ENCODE measurements around the gene SELENON. TPM values are rescaled to one million over a fixed set of nuclear protein-coding genes. Genes with fewer than 3 reads are reported as not detected.

Gene SELENON
- total and polyA plus RNA-seq, 2 of the 4 experiments (the other 2 are of a cell fraction), result 9.1 to 114 TPM

DNA sequence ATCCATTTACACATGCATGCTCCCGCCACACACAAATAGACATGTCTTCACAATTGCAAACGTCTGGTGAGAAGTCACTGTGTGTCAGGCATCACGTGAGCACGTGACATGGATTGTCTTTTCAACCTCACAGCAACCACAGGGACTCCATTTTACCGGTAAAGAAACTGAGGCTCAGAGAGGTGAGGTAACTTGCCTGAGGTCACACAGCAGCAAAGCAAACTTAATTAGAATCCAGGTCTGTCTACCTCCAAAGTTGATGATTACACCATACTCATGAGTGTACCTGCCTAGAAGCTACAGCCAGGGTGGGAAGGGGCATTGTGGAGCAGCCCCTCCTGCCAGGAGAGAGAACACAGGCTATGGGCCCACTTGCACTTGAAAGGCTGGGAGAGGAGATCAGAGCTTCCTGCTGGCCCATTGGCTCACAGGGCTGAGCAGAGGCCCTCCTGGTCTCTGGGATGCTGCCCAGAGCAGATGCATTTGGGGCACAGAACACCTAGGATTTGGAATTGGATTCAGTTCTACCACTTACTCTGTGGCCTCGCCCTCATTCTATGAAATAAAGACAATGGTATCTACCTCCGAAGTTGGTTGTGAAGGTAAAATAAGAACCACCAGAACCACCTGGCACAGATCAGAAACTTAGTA, 44.4 kb upstream of the SELENON start:
- Histone ChIP-seq H3K18ac (ENCODE audit: low read depth, low read length) (no peak overlapping the region), H3K4ac (ENCODE audit: low read depth, low read length) (no peak overlapping the region), H3K9ac (ENCODE audit: low read depth, low read length) (no peak overlapping the region), H2BK20ac (ENCODE audit: low read depth, low read length) (no peak overlapping the region), H3K36me3 (ENCODE audit: control insufficient read depth, insufficient read depth, low read length) (peaks cover 30% of the 10 kb centered on the region; the same call in 1 of the 2 replicates), H4K91ac (ENCODE audit: insufficient read depth, low read depth, low read length) (no peak overlapping the region), H3K4me1 (ENCODE audit: control insufficient read depth, insufficient read depth, low read length) (no peaks in the 10 kb centered on the region), H2BK15ac (ENCODE audit: low read depth, low read length) (no peak overlapping the region), H2AK5ac (ENCODE audit: low read depth, low read length) (no peak overlapping the region), H3K23ac (ENCODE audit: low read depth, low read length) (peak overlapping the region; percentile 24; the same call in 1 of the 2 replicates), H2BK5ac (ENCODE audit: low read depth, low read length, poor library complexity, severe bottlenecking) (no peak overlapping the region), H3K27me3 (ENCODE audit: control insufficient read depth, insufficient read depth, low read length) (no peaks in the 10 kb centered on the region), H3K9me1 (ENCODE audit: insufficient read depth, low read length) (no peaks in the 10 kb centered on the region; the same call in 1 of the 2 replicates), H2BK120ac (ENCODE audit: low read depth, low read length) (no peak overlapping the region), H3K79me1 (ENCODE audit: low read depth in 1 of 2, low read length in 2 of 2) (no peaks in the 10 kb centered on the region), H4K8ac (ENCODE audit: low read depth in 2 of 2, low read length in 2 of 2) (no peak overlapping the region), H2AK9ac (replicated peaks; ENCODE audit: low read depth, low read length, poor library complexity) (no peak overlapping the region), H3K9me3 (ENCODE audit: control insufficient read depth, insufficient read depth, low read length) (no peaks in the 10 kb centered on the region), H3K56ac (ENCODE audit: extremely low read depth, insufficient read depth, low read length) (no peak overlapping the region), H4K5ac (ENCODE audit: low read depth, low read length) (no peak overlapping the region), H3K14ac (replicated peaks; ENCODE audit: low read depth, low read length) (no peak overlapping the region), H3K4me3 (ENCODE audit: insufficient read depth, low read depth, low read length) (no peak overlapping the region), H3K4me2 (ENCODE audit: low read depth, low read length) (no peak overlapping the region), H3K27ac (ENCODE audit: insufficient read depth, low read length) (no peak overlapping the region), H2AFZ (replicated peaks; ENCODE audit: low read length, poor library complexity) (no peak overlapping the region), H4K20me1 (ENCODE audit: insufficient read depth, low read length) (no peaks in the 10 kb centered on the region)
- intact Hi-C loops (cut with micrococcal nuclease) (no loop called here), in situ Hi-C loops (cut with MboI; ENCODE audit: low sequenced_read_pairs) (no loop called here), dilution Hi-C loops (cut with HindIII; ENCODE audit: low sequenced_read_pairs, unreplicated experiment) (no loop called here)
- DNase-seq (no peak), ATAC-seq (ENCODE audit: low read depth) (no peak)
- no TSS peak for BruUV-seq (replicated peaks)
- 77% methylated on average over 4 of the region's 7 CpGs; no CpG with 5 or more reads in 1 of the 2 experiments for WGBS, 2 experiments (ENCODE audit: extremely low coverage in 2 of 2, insufficient read length in 1 of 2)
- ChIA-PET POLR2A (ENCODE audit: unreplicated experiment) (no interaction called here), CTCF (no interaction called here)
- TF ChIP-seq CHD1 (IDR thresholded peaks at IDR 0.05; ENCODE audit: low read depth, low read length) (no peak), POLR2A (IDR thresholded peaks at IDR 0.05; ENCODE audit: low read depth, low read length) (no peak)
- TF ChIP-seq, protein P1, sequence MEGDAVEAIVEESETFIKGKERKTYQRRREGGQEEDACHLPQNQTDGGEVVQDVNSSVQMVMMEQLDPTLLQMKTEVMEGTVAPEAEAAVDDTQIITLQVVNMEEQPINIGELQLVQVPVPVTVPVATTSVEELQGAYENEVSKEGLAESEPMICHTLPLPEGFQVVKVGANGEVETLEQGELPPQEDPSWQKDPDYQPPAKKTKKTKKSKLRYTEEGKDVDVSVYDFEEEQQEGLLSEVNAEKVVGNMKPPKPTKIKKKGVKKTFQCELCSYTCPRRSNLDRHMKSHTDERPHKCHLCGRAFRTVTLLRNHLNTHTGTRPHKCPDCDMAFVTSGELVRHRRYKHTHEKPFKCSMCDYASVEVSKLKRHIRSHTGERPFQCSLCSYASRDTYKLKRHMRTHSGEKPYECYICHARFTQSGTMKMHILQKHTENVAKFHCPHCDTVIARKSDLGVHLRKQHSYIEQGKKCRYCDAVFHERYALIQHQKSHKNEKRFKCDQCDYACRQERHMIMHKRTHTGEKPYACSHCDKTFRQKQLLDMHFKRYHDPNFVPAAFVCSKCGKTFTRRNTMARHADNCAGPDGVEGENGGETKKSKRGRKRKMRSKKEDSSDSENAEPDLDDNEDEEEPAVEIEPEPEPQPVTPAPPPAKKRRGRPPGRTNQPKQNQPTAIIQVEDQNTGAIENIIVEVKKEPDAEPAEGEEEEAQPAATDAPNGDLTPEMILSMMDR (conservative IDR thresholded peaks at IDR 0.05; ENCODE audit: low read depth, low read length), result no peak
